GM18873 (cell line): ENCODE results near the gene SP6.

Experiments used
- ATAC-seq: cut with Tn5 transposase; IDR thresholded peaks from one replicate; pipeline ENCODE4 v1.9.1; 2021; ENCODE audit warnings: mild to moderate bottlenecking, moderate library complexity, moderate number of reproducible peaks; ENCODE audit not compliant: unreplicated experiment, low FRiP score

SP6 gene

DNA sequence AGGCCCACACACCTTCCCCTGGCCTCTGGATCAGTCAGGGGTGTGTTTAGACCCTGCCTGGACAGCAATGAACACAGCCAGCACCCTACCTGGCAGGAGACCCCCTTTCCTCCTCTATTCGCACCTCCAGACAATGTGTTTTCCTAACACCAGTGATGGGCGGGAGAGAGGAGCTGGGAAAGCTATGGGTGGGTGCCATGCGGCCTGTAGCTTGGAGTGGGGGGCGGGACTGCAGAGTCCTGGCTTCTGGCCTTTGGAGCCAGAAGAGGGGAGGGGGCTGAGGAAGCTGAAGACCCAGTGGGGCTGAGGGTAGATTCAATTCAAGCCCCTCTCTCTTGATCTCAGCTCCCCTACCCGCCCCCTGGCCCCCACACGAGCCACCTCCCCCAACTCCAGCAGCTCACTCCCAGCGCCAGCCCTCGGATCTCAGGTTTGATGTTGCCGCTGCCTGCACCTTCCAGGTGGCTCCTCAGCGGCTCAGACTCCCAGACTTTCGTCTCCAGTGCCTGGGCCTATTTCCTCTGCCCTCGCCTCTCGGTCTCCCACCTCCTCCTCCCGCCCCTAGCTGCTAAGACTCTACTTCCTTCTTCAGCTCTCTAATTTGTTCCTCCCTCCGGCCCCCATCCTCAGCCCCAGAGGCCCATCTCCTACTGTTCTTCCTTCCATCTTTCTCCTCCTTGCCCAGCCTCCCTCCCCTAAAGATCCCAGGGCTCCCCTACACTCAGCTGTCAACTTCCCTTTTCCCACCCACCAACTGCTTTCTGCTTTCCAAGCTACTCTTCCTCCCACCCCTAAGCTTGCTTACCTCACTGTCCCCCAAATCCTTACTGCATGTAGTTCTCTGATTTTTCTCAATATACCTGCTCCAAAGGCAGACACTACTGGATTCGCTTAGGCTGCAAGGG, 6.8 kb upstream of the SP6 start:
- no peak for ATAC-seq

DNA sequence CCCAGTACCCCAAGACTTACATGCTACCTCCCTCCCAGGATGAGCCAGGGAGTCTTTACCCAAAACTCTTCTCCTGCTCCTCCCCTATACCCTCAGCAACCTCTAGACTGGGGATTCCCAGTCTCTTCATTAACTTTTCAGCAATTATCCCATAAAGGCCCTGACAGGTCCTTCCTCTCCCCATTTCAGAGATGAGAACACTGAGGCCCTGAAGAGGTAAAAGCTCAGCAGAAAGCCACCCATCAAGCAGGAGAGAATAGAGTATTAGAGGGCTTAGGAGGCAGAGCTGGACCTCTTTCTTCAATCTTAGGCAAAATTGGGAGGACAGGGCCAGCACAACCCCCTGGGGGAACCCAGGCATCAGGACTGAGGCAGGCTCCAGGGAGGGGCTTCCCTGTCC, 5.9 kb upstream of the SP6 start:
- ATAC-seq = no peak

DNA sequence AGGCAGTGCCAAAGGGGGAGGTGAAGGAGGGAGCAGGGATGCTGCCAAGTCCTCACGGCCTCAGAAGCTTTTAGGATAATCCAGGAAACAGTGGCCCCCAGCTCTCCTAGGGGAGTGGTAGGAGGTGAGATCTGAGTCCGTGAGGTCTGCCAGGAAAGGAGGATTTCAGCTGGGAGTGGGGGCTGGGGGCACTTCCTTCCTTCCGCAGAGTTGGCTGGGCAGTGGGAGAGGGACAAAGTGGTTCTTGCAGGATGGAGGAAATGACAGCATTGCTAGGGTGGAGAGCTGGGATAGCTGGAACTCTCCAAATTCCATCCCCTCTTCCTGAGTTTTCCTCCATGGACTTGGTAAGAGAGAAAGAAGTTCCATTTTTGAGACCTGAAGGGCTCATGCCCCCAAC, 4.8 kb upstream of the SP6 start:
- no peak for ATAC-seq

DNA sequence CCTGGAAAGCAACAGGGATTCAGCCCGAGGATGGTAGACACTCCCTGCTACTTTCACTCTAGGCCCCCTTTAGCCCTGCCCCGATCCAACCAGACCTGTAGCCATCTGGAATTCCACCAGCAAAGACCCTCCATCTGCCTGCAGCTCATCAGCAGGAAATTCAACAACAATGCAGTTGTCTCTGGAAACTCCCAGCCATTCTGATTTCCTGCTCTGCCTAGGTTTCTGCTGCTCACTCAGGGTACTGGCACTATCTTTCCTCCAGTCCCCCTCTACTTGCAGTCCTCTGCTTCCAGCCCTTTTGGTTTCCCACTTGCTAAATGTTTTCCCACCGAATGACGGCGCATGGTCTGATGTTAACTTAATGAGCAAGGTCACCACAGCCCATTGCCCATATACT, 2.7 kb upstream of the SP6 start:
- ATAC-seq = no peak

DNA sequence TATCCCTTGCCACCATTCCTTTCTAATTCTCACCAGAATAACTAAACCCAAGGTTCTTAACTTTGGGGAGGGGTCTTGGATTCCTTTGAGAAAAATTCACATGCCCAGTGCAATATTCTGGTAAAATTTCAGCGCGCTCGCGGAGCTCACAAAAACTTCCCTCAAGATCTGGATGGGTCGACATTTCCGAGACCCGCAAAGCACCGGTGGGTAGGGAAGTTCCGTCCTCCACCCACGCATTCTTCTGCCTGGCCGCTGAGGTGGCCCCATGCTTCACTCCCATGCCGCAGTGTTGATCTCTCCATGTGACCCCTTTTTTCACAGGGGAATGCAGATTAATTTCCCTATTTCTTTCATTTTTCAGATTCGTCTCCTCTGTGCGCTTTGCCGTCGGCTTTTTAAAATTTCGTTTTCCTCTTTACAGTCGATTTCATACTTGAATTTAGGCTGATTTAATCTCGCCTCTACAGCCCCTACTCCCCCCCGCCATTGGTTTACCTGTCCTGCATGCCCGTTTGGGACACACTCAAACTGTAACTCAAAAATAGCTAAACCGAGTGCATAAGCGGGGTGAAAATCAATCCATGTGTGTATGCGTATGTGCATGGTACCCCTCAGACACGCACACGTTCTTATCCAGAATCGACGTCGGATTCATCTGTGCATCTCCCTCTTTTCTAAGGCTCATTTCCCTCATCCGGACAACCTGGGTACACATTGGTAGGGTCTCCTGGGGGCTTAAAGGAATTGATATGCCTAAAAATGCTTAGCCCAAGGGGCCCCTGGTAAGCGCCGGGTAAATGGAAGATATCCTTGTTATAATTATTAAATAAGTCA, 1.4 kb upstream of the SP6 start:
- ATAC-seq = no peak

DNA sequence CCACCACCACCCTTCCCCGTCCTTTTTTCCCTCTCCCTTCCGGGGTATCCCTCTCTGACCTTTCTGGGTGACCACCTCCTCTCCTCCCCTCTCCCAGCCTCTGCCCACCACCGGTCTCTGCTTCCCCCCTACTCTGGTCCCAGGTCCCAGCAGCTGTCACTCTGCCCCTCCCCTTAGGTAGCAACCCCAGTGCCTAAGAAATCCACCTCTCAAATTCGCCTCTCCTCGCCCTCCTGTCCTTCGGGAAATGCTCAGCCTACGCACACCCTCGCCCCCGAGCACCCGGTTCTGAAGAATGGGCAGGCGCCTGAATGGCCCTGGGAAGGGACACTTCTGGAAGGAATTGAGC, 775 bp upstream of the SP6 start:
- no peak for ATAC-seq

DNA sequence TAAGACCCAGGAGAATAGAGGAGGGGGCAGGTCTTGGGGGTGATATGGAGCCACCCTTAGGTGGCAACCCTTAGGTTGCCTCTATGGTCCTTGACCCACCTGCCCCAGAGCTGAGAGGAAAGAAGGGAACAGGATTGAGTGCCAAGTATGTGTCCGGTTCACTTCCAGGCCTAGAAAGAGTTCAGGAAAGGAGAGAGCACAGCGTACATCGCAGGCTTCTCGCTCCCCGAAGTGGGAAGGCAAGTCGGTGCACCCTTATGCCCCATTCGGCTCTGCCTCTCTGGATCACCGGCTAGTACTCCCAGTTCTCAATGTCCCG, 631 bp downstream of the SP6 start:
- no peak for ATAC-seq

DNA sequence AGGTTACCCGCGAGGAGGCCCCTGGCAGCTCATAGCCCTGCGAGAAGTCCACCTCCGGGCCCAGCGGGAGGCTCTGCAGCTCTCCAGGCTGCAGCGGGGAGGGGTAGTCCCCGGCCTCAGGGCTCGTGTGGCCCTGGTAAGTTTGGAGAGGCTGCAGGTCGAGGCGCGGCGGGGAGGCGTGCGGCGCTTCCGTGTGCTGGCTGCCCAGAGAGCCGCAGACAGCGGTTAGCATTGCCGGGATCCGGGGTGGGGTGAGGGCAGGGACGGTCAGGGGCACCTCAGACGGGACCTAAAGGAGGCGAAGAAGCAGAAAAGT, 2.8 kb downstream of the SP6 start:
- ATAC-seq = no peak

DNA sequence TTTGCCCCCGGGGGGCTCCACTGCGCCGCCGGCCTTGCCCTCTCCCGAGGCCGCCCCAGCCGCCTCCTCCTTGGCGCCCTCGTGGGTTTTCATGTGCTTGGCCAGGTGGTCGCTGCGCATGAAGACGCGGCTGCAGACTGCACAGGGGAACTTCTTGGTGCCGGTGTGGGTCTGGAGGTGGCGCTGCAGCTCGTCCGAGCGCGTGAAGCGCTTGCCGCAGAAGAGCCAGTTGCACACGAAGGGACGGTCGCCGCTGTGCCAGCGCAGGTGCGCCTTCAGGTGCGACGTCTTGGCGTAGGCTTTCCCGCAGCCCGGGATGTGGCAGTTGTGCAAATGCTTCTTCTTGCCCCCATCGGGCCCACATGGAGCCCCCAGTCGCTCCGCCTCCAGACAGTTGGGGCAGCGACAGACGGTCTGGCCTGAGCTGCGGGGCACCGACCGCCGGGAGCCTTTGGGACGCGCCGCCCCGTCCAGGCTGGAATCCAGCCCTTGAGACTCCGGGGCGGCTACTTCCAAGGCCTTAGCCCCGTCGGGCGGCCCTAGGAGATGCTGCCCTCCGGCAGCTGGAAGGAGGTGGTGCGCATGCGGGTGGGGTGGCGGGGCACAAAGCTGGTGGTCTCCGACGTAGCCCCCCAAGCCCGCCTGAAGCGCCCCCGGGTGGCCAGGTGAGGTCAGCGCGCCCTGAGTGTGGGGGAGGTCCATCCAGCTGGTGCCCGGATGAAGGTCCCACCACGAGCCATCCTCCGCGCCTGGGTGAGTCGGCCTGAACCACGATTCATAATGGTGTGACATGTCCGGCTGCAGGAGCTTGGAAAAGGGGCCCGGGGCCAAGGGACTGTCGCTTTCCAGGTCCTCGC, 3.4 kb downstream of the SP6 start:
- ATAC-seq = no peak

DNA sequence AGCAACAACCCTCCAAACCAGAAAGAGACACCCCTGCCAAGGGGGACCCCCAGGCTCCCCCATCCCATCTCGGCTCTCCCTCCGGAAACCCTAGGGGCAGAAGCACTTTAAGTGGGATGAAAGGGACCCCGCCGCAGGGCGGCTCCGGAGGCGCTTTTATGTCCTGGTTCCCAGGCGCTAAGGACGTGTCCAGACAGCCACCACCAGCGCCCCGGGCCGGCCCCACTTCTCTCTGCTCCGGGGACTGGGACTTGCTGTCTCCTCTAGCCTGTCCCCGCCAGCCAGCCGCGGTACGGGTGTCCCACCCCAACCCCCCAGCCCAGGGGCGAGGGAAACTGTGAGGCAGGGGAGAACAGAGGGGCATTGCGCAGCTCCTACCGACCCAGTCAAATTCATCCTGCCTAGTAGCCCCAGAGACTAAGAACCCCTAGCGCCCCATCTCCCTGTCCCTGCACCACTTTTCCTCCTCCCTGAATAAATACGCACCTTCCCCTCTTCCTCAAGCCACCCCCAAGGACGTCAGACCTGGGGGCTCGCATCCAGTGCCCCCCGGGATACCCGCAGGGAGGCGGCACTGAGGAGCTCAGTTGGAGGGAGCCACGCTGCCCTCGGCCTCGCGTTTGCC, 4.1 kb downstream of the SP6 start:
- ATAC-seq = no peak

DNA sequence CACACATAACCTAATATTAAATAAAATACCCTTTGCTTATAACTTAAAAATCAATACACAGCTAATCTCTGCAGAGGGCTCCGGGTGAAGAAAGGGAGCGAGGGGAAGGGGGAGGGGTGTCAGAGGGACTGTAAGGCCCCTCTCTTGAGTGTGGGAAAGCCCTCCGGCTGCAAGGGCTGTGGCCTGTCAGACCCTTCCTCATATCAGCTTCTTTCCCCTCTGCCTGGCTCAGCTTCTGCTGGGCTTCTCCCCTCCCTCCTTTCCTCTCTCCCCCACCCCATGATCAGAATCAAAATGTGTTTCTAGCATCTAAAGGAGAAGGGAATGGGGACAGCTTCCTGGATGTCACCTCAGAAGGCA, 5.3 kb downstream of the SP6 start:
- no peak for ATAC-seq

DNA sequence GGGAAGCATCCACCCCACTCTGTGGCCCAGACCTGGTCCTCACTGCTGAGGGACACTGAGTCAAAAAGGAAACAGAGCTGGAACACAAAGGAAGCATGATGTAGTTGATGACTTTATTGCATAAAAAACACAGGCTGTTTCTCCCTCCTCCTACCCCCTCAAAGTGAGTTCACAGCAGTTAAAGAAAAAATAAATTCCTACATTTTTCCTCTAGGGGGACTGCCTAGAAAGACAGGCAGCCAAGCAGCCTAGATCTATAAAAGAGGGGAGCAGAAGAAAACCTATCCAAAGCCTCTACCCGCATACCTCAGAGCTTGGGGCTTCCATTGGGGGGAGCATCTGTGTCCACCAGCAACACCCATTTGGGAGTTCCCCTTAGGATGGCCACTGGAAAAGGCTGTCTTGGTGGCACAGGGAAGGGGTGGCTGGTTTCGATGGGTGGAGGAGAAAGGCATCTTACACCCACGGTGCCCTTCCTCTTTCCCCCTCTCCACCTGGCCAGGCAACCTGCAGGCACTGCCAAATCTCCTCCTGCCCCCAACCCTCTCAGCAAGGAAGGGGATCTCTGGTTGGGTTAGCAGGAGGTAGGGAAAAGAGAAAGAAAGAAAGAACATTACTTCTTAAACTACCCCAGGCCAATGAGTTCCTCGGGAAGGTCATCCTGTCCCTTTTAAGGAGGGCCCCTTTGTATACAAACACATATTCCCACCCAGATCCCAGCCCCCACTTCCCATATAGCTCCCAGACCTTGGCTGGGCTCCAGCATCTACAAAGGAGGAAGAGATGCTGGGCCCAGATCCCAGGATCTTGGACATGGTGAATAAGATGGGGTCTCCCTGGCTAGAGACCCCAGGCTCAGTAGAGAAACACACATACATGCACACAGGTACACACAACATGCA, 5.9 kb downstream of the SP6 start:
- no peak for ATAC-seq

DNA sequence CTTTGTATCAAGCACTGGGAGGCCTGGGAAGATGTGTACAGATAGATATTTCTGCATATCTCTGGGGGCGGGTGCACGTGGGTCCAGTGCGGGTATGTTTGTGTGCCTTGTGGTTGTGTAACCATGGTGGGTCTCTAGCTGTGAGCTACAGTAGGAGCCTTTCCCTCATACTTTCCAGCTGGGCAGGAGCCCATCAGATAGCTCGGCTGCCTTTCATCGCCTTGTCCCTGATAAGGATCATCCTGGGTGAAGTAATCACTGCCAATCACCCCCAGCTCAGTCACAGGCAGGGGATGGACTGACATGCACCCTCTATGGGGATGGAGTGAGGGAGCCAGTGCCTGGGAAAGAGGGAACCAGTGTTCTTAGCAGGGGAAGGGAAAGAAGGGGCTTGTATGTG, 6.7 kb downstream of the SP6 start:
- ATAC-seq = no peak

DNA sequence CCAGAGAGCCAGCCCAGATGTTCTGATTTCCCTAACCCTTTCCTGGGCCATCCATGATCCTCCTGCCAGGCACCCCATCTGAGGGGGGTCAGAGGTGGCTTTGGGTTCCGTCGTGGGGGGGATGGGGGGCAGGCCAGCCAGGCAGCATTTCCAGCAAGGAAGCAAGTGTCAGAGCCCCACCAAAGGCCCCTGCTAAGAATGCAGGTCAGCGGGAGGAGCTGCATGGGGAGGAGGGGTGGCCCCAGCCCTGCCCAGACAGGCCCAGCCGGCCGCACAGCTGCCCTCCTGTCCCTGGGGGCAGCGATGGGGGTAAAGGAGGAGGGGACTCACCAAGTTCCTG, 7.6 kb downstream of the SP6 start:
- no peak for ATAC-seq

DNA sequence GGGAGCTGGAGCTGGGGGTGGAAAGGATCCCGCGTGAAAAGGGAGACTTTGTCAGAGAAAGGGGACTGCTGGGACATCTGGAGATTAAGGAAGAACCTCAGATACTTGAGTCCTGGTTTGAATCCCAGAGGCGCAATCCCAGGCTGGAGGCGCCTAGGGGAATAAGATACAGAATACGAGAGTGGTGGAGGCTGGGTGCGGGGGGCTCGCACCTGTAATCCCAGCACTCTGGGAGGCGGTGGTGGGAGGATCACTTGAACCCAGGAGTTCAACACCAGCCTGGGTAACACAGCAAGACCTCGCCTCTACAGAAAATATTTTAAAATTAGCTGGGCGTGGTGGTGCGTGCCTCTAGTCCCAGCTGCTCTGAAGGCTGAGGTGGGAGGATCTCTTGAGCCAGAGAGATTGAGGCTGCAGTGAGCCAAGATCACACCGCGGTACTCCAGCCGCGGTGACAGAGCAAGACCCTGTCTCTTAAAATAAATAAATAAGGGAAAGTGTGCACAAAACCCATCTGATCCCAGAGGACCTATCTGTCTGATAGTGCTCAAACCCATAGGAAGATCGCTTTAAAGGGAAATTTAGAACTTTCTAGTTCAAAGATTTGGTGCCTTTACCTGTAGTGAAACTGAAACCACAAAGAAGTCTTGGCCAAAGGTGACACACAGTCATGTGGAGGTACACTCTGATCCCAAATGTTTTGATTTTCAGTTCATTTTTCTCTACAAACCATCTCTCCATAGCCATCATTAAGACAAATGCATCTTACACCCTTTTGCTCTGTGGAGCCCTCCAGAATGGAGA, 9.3 kb downstream of the SP6 start:
- no peak for ATAC-seq

DNA sequence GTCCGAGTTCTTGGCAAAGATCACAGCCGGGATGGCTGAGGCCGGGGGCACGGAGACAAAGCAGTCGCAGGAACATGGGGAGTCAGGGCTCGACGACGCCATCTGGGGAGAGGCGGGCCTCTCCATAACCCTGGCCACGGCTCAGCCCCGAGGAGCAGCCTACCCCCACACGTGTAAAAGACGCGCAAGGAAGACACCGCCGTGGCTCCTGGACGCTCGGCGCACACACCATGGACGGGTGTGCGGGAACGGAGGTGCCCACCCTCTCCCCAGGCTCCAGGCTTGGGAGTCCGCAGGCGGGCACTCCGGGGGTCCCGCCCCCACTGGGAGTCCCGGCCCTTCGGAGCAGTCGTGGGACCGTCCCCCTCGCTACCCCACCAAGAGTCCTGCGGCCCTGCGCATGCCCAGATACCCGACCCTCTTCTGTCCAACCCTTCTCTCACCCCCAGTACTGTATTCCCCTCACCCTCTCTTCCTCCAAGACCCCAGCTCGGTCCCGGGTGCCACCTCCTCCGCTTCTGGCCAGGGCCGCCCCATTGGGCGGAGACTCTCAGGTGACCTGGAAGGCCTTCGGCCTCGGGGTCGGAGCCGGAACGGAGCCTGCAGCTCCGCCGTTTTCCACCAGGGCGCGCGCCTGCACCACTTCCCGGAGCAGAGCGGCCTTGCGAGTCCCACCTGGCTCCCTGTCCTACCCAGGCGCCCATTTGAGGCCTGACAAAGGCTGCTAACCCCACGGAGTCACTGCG, 10.0 kb downstream of the SP6 start, which contains the start of gene SCRN2:
SCRN2 (minus strand) TSS at position 532 of the 746 bp plus-strand sequence; CDS start at position 102, 430 bp downstream.
- ATAC-seq = no peak

DNA sequence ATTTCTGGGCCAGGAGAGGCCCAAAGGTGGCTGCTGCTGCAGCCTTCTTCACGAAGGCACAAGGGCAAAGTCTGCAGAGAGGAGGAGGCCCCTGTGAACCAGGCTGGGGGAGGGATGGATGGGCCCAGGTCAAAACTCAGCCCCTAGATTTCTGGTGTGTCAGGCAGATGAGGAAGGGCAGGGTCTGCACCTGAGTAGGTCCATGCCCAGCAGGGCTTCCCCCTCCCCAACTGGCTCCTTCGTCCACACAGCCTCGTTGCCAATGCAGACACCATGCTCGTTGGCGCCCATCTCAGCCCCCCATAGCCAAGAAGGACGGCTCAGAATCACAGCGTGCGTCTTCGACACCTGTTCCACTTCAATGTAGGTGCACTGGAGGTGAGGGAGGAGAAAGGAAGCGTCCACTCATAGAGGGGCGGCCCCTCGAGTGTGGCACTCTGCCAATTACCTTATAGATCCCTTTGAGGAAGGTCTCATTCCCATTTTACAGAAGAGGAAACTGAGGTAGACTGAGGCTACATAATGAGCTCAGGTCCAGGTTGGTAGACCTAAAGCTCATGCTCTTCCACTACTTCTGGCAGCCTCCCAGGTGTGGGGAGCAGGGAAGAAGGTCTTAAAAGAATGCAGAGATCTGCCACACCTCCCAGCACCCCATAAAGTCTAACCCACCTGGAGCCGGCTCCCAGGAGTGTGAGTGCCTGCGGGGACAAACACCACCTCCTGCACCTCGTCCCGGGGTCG, 10.8 kb downstream of the SP6 start:
- ATAC-seq = no peak

DNA sequence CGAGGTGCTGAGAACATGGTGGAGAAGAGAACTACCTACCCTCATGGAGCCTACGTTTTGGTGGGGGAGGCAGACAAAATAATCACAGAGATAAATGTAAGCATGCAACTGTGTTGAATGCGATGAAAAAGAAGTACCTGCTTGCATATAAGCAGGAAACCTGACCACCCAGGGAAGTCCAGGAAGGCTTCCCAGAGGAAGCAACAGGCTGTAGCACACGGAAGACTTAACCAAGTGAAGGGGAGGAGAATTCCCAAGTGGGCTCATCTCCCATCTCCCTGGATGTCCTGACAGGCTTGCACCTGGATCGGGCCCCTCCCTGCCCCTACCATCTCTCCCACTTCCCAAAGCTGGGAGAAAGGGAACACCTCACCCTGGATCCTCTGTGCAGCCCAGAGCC, 11.9 kb downstream of the SP6 start:
- no peak for ATAC-seq
